Common myeloid progenitor, CD34-positive (primary cell): ENCODE measurements around the gene PPP2R5E.

ENCODE experiments used
- CTCF ChIA-PET: fragments of 350-600 bp; sonication (Branson Sonifier 250); formaldehyde crosslinking; loops from one replicate; lab custom pipeline; 2021; ENCODE audit warnings: antibody characterized with exemption; lab: Charles Lee
- POLR2A ChIA-PET: fragments of 350-600 bp; sonication (Branson Sonifier 250); formaldehyde crosslinking; loops from one replicate; lab custom pipeline; 2021; ENCODE audit warnings: antibody characterized with exemption; lab: Charles Lee
- DNase-seq, 3 donors: peaks; one replicate each; pipeline versions ENCODE4 v3.0.0 to v3.0.0-alpha.2; 2013
- H3K27ac ChIP-seq, 2 experiments: 1 replicate in 1 of 2; 2 replicates in 1 of 2; pipeline ENCODE4 v1.7.0; 2013; ENCODE audit warnings: inconsistent platforms in 2 of 2, low read length in 2 of 2, mild to moderate bottlenecking in 2 of 2, low read depth in 1 of 2, moderate library complexity in 1 of 2; ENCODE audit not compliant: severe bottlenecking in 2 of 2, insufficient read depth in 1 of 2, poor library complexity in 1 of 2
- H3K27me3 ChIP-seq, 5 experiments: replicated peaks in 2 of 5; 1 replicate in 3 of 5; 2 replicates in 2 of 5; pipeline versions ENCODE4 v1.6.1 to v1.7.0; 2013; ENCODE audit warnings: low read length in 4 of 5, mild to moderate bottlenecking in 2 of 5, moderate library complexity in 2 of 5, inconsistent platforms in 1 of 5; ENCODE audit not compliant: insufficient read depth in 5 of 5, control insufficient read depth in 4 of 5
- H3K36me3 ChIP-seq, 4 experiments: 1 replicate in 2 of 4; 2 replicates in 2 of 4; pipeline versions ENCODE4 v1.6.1 to v1.7.0; 2013; ENCODE audit warnings: low read length in 3 of 4, control low read depth in 1 of 4, mild to moderate bottlenecking in 1 of 4; ENCODE audit not compliant: control insufficient read depth in 4 of 4, insufficient read depth in 4 of 4
- H3K4me1 ChIP-seq, 4 experiments: 1 replicate in 3 of 4; 2 replicates in 1 of 4; pipeline versions ENCODE4 v1.6.1 to v1.7.1; 2013; ENCODE audit warnings: low read length in 3 of 4, mild to moderate bottlenecking in 3 of 4, control low read depth in 1 of 4, inconsistent platforms in 1 of 4, moderate library complexity in 1 of 4; ENCODE audit not compliant: control insufficient read depth in 4 of 4, insufficient read depth in 4 of 4; ENCODE audit errors: control extremely low read depth in 1 of 4
- H3K4me3 ChIP-seq, 7 experiments: 1 replicate in 4 of 7; 2 replicates in 3 of 7; pipeline versions ENCODE4 v1.5.1 to v1.7.0; 2013; ENCODE audit warnings: mild to moderate bottlenecking in 7 of 7, low read length in 6 of 7, moderate library complexity in 6 of 7, inconsistent platforms in 2 of 7, low read depth in 2 of 7, control low read depth in 1 of 7; ENCODE audit not compliant: insufficient read depth in 4 of 7, control insufficient read depth in 1 of 7; ENCODE audit errors: extremely low read depth in 1 of 7
- H3K9me3 ChIP-seq, 5 experiments: 1 replicate in 4 of 5; 2 replicates in 1 of 5; pipeline versions ENCODE4 v1.6.1 to v1.7.1; 2013; ENCODE audit warnings: low read length in 4 of 5, mild to moderate bottlenecking in 2 of 5, inconsistent platforms in 1 of 5, low read depth in 1 of 5, moderate library complexity in 1 of 5; ENCODE audit not compliant: control insufficient read depth in 4 of 5, insufficient read depth in 2 of 5; ENCODE audit errors: control extremely low read depth in 1 of 5
- WGBS: methylation state at CpG from one replicate; pipeline ENCODE4 v1.1.5; 2013; ENCODE audit not compliant: insufficient coverage; 5-methylcytosine and 5-hydroxymethylcytosine counted together

The PPP2R5E gene

GRCh38 chr14:63504648-63505047 is 38.5 kb downstream of the PPP2R5E start:
- Histone ChIP-seq H3K27ac (no peak overlapping the region), H3K27me3 (no peaks in the 10 kb centered on the region), H3K36me3 (peaks cover 0 to 5% (median 3%) of the 10 kb centered on the region in 4 experiments), H3K4me1 (peaks cover 0 to 6% (median 1%) of the 10 kb centered on the region in 4 experiments), H3K9me3 (no peaks in the 10 kb centered on the region), H3K4me3 (no peak overlapping the region)
- WGBS, result no CpG with 5 or more reads among the region's 1 CpG
- no peak for DNase-seq
- POLR2A ChIA-PET, result no interaction called here
- CTCF ChIA-PET, result interaction anchor here (1.0 to 1.4 kb wide), 4 partner anchors 10 to 116 kb away, joined by 3 read pairs; no protein-coding TSS in a partner anchor

DNA sequence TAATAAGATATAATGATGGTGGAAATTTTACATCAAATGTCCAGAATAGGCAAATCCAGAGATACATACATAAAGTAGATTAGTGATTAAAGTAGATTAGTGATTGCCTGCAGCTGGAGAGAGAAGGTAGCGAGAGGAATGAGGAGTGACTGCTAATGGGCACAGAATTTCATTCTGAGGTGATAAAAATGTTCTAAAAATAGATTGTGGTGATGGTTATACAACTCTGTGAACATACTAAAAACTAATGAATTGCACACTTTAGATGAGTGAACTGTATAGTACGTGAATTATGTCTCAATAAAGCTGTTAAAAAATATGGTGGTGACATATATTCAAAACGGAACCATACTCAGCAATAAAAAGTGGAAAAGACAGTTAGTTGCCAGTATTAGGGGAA is 41.7 kb downstream of the PPP2R5E start:
- DNase-seq, result no peak
- H3K27ac ChIP-seq, result no peak overlapping the region
- H3K36me3 ChIP-seq, result peaks cover 0 to 6% (median 2%) of the 10 kb centered on the region in 4 experiments
- WGBS, result 90% methylated on average over 2 of the region's 3 CpGs
- no peaks in the 10 kb centered on the region for H3K9me3 ChIP-seq
- no peaks in the 10 kb centered on the region for H3K27me3 ChIP-seq
- CTCF ChIA-PET, result no interaction called here
- POLR2A ChIA-PET, result no interaction called here
- H3K4me3 ChIP-seq, result no peak overlapping the region
- no peaks in the 10 kb centered on the region for H3K4me1 ChIP-seq

- POLR2A ChIA-PET, result no interaction called here
- WGBS, result 100% methylated on average over 1 of the region's 1 CpG
Measured at GRCh38 chr14:63499701-63500250, 43.4 kb downstream of the PPP2R5E start.

DNA sequence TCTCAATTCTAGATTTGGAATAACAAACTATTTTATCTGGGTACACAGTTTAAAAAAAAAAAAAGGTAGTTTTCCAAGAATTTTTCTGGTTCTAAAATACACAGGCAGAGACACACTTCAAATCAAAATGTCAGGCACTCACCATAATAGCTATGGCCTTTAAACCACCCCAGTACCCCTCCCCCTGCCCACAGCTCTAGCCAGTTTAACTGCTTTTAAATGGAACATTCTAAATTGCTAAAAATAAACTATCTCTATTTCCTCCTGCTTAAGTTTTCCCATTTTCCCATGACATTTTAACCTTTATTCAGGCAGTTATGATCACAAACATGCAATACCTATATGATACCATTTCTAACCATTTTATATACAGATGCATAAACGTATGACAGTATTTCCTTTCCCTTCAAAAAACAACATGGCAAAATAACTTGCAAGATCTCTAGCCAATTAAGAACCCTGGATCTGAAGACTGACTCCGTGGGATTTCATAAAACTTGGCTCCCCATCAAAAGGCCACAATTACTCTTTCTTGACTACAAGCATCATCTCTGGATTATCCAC is 46.3 kb downstream of the PPP2R5E start:
- no peak for DNase-seq
- Histone ChIP-seq H3K36me3 (peaks cover 0 to 6% (median 2%) of the 10 kb centered on the region in 4 experiments), H3K27me3 (no peaks in the 10 kb centered on the region), H3K27ac (no peak overlapping the region), H3K9me3 (no peaks in the 10 kb centered on the region), H3K4me1 (no peaks in the 10 kb centered on the region), H3K4me3 (no peak overlapping the region)
- ChIA-PET POLR2A (no interaction called here), CTCF (no interaction called here)
- 100% methylated on average over 1 of the region's 2 CpGs for WGBS

More at GRCh38 chr14:63499701-63500250, 43.4 kb downstream of the PPP2R5E start:
- Histone ChIP-seq H3K4me1 (no peaks in the 10 kb centered on the region), H3K27me3 (no peaks in the 10 kb centered on the region), H3K27ac (no peak overlapping the region), H3K36me3 (peaks cover 0 to 6% (median 2%) of the 10 kb centered on the region in 4 experiments), H3K9me3 (no peaks in the 10 kb centered on the region), H3K4me3 (no peak overlapping the region)
- CTCF ChIA-PET, result no interaction called here
- DNase-seq, result no peak

GRCh38 chr14:63493246-63493645 is 49.9 kb downstream of the PPP2R5E start:
- Histone ChIP-seq H3K9me3 (no peaks in the 10 kb centered on the region), H3K4me3 (no peak overlapping the region), H3K27ac (no peak overlapping the region), H3K36me3 (peaks cover 0 to 4% (median 0%) of the 10 kb centered on the region in 4 experiments), H3K27me3 (no peaks in the 10 kb centered on the region), H3K4me1 (peaks cover 0 to 2% (median 0%) of the 10 kb centered on the region in 4 experiments)
- peak in 2 of 3 donors; percentile 25 to 36 for DNase-seq
- 100% methylated on average over 1 of the region's 7 CpGs for WGBS
- ChIA-PET POLR2A (no interaction called here), CTCF (interaction anchor here (1.1 to 1.3 kb wide), 2 partner anchors 19 to 22 kb away, joined by 3 to 4 read pairs; no protein-coding TSS in a partner anchor)

DNA sequence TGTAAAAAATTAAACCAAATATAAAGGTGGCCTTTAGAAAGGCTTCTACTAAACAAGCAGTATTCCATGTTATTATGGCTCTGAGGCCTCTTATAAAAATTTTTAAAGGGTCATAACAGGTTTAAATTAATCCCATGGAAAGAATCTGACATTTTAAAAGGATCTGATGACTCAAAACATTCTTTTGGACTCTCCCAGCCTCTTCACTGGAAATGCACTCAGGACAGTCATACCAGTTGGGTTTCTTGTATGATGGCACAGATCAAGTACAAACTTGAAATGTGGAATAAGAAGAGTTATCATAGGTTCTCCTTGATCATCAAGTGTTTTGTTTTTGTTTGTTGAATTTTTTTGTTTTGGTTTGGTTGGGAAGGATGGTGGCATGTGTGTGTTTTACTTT is 50.8 kb downstream of the PPP2R5E start:
- Histone ChIP-seq H3K4me1 (peaks cover 0 to 6% (median 3%) of the 10 kb centered on the region in 4 experiments), H3K36me3 (peaks cover 0 to 4% (median 0%) of the 10 kb centered on the region in 4 experiments), H3K27me3 (no peaks in the 10 kb centered on the region), H3K9me3 (no peaks in the 10 kb centered on the region), H3K27ac (no peak overlapping the region), H3K4me3 (no peak overlapping the region)
- ChIA-PET POLR2A (no interaction called here), CTCF (no interaction called here)
- DNase-seq, result no peak

DNA sequence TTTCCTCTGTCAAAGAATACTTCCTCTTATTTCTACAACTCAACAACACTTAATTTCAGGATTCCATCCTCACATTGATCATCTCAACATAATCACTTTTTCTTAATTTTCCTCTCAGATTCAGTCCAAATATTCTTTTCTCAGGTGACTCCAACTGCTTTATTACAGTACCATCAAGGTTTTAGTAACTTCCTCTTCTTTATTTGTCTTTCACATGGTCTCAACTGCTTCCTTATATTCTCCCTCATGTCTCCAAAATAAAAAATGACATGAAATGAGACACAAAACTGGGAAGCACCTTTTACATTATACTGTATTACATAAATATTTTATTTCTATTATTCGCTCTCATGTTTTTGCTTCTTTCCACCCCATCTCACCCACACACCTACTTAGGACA is 55.5 kb downstream of the PPP2R5E start:
- no peaks in the 10 kb centered on the region for H3K27me3 ChIP-seq
- no peak overlapping the region for H3K4me3 ChIP-seq
- peaks cover 0 to 6% (median 3%) of the 10 kb centered on the region in 4 experiments for H3K4me1 ChIP-seq
- POLR2A ChIA-PET, result no interaction called here
- peak in 2 of 3 donors; percentile 28 to 46 for DNase-seq
- no peak overlapping the region for H3K27ac ChIP-seq
- no peaks in the 10 kb centered on the region for H3K36me3 ChIP-seq
- H3K9me3 ChIP-seq, result no peaks in the 10 kb centered on the region
- CTCF ChIA-PET, result interaction anchor here (1.2 kb wide), 1 partner anchor 99 kb away, joined by 5 read pairs; no protein-coding TSS in a partner anchor
- no CpG with 5 or more reads among the region's 1 CpG for WGBS
